Measurements from ENCODE around the gene TBC1D5.

GRCh38 chr3:17745301-17745700 is 2.9 kb upstream of the TBC1D5 start:
- TF ChIP-seq EZH2 (IDR thresholded peaks at IDR 0.05; ENCODE audit: insufficient read depth, poor library complexity, severe bottlenecking) (no peak), EZH2phosphoT487 (IDR thresholded peaks at IDR 0.05; ENCODE audit: insufficient read depth, low read depth) (no peak)

All from GM23248 (cell line).